HepG2 (cell line): ENCODE measurements around the gene GTF2H1. TPM values are rescaled to one million over a fixed set of nuclear protein-coding genes. Genes with fewer than 3 reads are reported as not detected.

Source experiments
- BRD4 ChIP-seq: sonication (generic); formaldehyde crosslinking; IDR thresholded peaks from 2 replicates; pipeline ENCODE4 v1.4.0; 2020; ENCODE audit warnings: missing genetic modification reagents
- CEBPZ ChIP-seq: IDR thresholded peaks from 2 replicates; pipeline ENCODE4 v1.6.1; 2012; ENCODE audit warnings: low read length, improper control_type of control experiment
- CREB1 ChIP-seq, 2 experiments: fragments of 450-650 bp in 1 of 2; IDR thresholded peaks; 2 replicates each; pipeline ENCODE4 v1.6.1; 2016 to 2017; ENCODE audit warnings: control low read depth in 1 of 2, mild to moderate bottlenecking in 1 of 2, missing compliant biosample characterization in 1 of 2, missing genetic modification characterization in 1 of 2
- FOSL2 ChIP-seq: sonication (generic); formaldehyde crosslinking; IDR thresholded peaks from 2 replicates; pipeline ENCODE4 v1.4.0; 2020; ENCODE audit warnings: missing genetic modification reagents
- HINFP ChIP-seq: sonication (generic); formaldehyde crosslinking; IDR thresholded peaks from 2 replicates; pipeline ENCODE4 v1.4.0; 2020; ENCODE audit warnings: low read depth, mild to moderate bottlenecking, missing genetic modification reagents
- MTERF4 ChIP-seq: sonication (generic); formaldehyde crosslinking; IDR thresholded peaks from 2 replicates; pipeline ENCODE4 v1.8.0; 2023; ENCODE audit warnings: mild to moderate bottlenecking, missing genetic modification reagents
- PRDM15 ChIP-seq: sonication (generic); formaldehyde crosslinking; IDR thresholded peaks from 2 replicates; pipeline ENCODE4 v1.4.0; 2020; ENCODE audit warnings: missing genetic modification reagents
- ZNF230 ChIP-seq: sonication (generic); formaldehyde crosslinking; IDR thresholded peaks from 2 replicates; pipeline ENCODE4 v1.4.0; 2020; ENCODE audit warnings: mild to moderate bottlenecking, missing genetic modification reagents
- polyA plus RNA-seq, 8 experiments: library from polyadenylated mRNA; depleted of rRNA in 3 of 8; stranded (reverse) in 7 of 8; unstranded in 1 of 8; fragments of >200 nt; fragmentation: Illumina TruSeq in 4 of 8; extraction: Trizol in 4 of 8; gene quantifications; 2 replicates each; pipeline versions ENCODE4 v1.2.1 to v1.2.3, GENCODE V29; 2011 to 2016; ENCODE audit warnings: low read depth in 4 of 8, missing spikeins in 1 of 8, mixed read lengths in 1 of 8; ENCODE audit not compliant: insufficient read depth in 1 of 8
- total RNA-seq, 5 experiments: library from RNA; depleted of rRNA; stranded (reverse); fragments of >200 nt; fragmentation: Illumina TruSeq; extraction: Trizol; gene quantifications; 2 replicates each; pipeline ENCODE4 v1.2.3, GENCODE V29; 2016; ENCODE audit warnings: low read depth in 1 of 5

Gene GTF2H1
- total and polyA plus RNA-seq, 2 of the 13 experiments (the other 11 are each of a cell fraction or from before 2014, with no cell fraction given) = 15.7 to 51.4 TPM

- TF ChIP-seq CEBPZ = no peak
- TF ChIP-seq ZNF230 (CRISPR knock-in tag) = no peak
- TF ChIP-seq MTERF4 = no peak
- TF ChIP-seq BRD4 (CRISPR knock-in tag) = no peak
- no peak for TF ChIP-seq CREB1 (IDR thresholded peaks at IDR 0.05)
- TF ChIP-seq CREB1 (CRISPR knock-in tag; IDR thresholded peaks at IDR 0.05) = no peak
- TF ChIP-seq HINFP (CRISPR knock-in tag) = no peak
- no peak for TF ChIP-seq FOSL2 (CRISPR knock-in tag)
- TF ChIP-seq PRDM15 (CRISPR knock-in tag) = no peak
These were observed 43.4 kb downstream of the GTF2H1 start (continued) for GRCh38 chr11:18365741-18366140.
